Stimulated activated CD4-positive, alpha-beta T cell treated with anti-CD3 and anti-CD28 coated beads, Interleukin-4, amount 100 ng/mL, for 4 hours (primary cell): ENCODE results near the gene UBR4.

ENCODE experiments used
- DNase-seq, 2 experiments: peaks; one replicate each; pipeline ENCODE4 v3.0.0-alpha.2; 2020

UBR4 gene

DNA sequence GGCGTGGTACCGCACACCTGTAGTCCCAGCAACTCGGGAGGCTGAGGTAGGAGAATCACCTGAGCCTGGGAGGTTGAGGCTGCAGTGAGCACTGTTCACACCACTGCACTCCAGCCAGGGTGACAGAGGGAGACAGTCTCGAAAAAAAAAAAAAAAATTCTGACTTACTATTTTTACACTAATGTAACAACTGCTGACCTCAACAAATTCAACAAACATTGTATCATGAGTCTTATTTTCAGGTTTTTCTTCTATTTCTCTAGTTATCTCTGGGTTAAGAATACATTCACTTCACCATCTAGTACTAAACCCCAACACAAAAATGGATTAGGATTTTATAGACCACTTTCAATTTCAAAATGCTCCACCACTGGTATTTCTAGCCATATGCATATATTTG is 72.9 kb downstream of the UBR4 start:
- DNase-seq, result no peak

DNA sequence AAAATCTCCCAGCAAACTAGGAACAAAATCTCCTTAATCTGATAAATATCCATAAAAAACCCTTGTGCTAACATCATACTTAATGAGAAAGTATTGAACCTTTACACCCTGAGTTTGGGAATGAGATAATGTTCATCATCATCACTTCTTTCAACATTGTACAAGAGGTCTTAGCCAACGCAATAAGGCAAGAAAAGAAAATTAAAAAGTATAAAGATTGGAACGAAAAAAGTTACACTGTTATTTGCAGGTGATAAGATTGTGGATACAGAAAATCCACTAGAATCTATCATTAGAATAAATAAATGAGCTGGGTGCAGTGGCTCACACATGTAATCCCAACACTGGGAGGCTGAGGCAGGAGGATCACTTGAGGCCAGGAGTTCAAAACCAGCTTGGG is 76.7 kb downstream of the UBR4 start:
- no peak for DNase-seq

DNA sequence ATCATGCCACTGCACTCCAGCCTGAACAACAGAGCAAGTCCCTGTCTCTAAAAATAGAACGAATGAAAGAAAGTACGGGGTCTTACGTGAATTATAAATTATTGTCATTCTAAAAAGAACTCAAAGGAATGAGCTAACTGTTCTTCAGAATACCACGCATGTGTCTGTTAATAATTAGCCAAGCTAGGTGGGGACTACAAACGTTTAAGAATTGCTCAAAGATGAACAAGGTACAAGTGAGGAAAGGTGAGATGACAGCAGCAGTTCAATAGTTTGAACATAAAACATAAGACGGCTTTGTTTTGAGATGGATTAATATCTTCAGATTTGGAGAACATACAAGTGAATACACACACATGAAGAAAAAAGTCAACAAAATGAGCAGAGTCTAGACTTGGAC is 79.6 kb downstream of the UBR4 start:
- DNase-seq, result no peak

DNA sequence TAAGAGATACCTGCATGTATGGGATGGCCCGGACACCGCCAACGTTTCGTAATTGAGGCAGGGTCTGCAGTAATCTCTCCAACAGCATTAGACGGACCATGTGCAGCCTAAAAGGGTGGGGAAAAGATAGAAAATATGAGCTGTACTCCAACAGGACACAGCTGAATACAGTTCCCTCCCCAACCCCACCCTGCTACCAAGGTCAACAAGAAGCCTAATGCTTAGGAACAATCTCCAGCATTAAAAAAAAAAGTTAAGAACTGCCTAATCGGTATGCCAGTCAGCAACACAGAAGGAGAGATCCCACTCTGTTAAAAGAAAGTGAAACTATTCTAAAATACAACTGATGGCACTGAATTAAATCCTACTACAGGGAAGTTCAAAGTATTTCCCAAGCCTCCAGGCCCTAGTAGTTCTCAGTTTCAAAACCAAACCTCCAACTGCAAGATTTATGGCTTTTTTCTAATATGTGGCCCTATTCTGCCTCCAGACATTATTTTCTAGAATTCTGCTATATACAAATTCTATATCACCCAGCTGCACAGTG is 81.0 kb downstream of the UBR4 start:
- no peak for DNase-seq

DNA sequence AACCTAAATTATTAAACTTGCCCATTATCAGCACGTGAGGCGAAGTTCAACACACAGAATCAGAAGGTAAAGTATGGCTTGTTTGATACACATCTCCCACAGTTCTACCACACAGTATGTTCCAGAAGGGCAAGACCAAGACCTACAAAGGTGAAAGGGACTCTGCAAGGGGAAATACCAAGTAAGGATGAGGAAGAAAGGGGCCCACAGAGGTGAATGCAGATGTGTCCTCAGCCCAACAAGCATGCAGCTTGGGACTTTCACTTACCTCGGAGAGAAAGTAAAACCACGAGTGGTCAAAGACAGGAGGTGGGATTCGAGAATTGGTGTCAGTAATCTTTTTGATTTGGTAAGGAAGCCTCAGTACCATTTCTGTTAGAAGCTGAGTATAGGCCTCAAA is 85.8 kb downstream of the UBR4 start:
- no peak for DNase-seq

DNA sequence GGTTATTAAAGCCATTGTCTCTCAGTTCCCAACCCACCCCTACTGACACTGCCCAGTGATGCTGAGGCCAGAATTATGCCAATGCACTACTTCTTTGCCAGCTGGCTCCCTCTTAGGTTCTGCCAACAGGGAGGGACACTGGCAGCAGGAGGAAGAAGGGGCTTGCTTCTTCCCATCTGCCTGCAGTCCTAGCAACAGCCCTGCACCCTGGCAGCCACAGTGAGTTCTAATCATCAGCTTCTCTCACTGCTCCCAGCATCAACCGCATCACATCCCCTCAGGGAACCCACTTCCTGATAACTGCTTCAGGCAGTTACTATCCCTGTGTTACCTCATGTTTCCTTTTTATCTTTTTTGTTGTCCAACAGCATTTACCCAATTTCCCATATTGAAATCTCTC is 86.2 kb downstream of the UBR4 start:
- DNase-seq, result no peak

DNA sequence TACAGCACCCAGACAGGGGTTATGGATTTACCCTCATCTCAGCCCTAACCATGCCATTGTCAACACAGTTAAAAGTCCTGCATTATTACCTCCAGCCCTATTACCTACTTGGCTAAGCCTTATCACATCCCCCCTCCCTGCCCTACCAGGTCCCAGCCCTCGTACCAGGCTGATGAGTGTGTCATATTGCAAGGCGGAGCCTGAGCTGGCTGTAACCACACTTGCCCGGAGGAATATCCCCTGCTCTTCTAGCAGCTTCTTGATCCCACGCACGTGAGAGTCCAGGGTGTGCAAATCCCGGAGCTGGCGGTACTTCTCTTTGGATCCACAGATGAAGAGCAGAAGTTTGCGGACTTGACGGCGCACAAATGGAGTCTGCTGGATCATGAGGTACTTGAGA is 87.4 kb downstream of the UBR4 start:
- no peak for DNase-seq

DNA sequence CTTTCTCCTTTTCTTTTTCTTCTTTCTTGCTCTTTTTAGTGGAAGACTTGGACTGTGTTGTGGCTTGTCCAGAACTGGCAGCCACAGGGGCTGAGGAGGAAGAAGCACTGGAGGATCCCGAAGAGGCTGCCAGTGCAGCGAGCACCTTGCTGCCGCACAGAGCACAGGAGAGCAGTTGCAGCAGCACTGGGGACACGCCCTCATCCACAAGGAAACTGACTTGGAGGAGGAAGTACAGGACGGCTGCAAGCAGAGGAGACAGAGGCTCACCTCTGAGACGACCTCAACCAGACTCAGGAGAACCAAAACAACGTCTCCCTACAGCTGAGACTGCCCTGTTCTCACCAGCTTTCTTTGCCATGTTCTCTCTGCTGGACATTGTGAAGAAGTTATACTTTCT is 88.9 kb downstream of the UBR4 start:
- DNase-seq, result no peak

DNA sequence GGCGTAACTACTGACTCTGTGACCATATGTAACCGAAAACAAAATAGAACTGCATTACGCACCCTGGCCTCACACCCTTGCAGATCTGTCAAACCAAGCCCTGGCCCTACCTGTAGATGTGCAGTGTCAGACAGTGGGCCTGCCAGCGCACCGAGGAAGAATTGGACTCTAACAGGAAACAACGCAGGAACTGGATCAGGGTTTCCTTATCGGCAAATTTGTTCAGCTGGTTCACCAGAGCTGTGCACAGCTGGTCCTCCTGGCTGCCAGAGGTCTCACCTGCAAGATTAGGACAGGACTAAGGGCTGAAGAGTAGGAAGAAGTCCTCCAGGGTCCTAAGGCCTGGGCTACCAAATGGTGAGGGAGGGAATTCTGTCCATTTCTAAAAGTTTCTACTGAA is 90.0 kb downstream of the UBR4 start:
- no peak for DNase-seq

DNA sequence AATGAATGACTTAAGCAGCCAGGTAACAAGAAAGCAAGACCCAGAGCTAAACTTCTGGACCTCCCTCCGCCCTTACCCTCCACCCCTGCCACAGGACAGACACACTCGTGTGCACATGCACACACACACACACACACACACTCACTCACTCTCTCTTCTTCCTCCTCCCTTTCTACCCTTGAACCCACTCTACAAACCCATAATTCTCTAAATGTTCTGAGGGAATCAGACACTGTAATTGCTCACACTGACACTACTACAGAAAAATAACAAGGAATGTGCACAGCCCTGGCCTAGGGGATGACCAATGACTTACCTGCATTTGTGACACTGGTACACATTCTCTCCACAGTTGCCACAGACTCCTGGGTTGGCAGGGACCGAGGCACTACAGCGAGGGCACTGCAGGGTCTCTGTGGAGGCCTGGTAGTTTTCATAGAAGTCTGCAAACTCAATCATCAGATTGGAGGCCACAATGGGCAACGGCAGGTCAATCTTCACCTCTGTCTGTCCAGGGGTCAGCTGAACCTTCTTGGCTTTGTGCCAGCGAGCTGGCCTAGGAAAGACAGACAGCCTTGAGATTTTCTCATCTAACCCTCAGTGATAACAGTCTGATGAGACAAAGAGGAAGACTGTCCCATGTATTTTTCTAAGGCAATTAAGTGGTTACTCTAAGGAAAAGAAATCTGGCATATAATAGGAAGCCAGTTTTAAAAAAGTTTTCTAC is 94.8 kb downstream of the UBR4 start:
- no peak for DNase-seq

DNA sequence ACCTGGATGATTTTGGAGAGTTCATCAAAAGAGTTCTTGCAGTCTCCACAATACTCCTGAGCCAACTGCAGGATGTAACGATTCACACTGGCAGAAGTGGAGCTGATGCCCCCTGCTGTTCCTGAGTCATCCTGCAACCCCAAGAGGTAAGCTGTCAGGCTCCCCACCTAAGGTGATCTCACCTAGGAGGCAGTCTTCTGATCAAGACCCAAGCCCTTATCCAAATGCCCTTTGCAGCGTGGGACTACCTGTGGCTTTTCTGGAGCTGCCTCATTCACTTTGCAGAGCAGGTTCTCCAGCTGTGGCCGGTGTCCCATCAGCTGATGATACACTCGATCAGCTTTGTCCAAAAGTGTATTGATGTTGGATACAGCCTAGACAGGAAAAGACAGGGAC is 96.4 kb downstream of the UBR4 start:
- DNase-seq, result peak; percentile 22 to 31

DNA sequence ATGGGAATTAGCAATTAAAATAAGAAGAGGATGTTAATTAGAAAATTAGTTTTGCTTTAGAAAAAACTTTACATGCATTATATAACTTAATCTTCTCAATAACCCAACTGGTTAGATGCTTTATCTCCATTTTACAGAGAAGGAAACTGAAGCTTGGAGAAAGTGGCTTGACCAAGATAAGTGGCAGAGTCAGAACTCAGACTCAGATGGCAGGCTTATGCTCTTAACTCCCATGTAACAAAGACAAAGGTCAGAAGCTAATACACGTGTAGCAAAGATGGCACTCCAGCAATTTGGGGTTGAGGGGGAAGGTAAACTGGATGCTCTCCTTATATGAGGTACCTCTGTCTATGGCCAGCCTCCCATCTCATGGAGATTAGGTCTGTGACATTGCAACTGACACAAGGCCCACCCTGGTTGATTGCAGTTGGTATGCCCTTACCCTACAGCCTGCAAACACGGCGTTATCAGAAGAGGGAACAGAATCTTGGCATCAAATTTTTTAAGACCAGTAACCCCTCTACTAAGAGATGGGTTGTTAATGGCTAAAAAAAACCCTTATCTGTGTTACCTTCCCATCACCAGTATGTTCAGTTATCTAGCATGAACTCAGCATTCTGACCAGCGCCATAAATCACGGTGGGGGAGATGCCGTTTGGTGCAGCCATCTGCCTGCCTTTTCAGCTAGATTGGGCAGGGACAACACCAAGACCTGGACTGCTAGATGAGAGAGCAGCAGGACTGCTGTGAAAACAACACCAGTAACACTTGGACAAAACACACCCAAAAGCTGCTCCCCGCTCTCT is 97.0 kb downstream of the UBR4 start:
- DNase-seq, result no peak

DNA sequence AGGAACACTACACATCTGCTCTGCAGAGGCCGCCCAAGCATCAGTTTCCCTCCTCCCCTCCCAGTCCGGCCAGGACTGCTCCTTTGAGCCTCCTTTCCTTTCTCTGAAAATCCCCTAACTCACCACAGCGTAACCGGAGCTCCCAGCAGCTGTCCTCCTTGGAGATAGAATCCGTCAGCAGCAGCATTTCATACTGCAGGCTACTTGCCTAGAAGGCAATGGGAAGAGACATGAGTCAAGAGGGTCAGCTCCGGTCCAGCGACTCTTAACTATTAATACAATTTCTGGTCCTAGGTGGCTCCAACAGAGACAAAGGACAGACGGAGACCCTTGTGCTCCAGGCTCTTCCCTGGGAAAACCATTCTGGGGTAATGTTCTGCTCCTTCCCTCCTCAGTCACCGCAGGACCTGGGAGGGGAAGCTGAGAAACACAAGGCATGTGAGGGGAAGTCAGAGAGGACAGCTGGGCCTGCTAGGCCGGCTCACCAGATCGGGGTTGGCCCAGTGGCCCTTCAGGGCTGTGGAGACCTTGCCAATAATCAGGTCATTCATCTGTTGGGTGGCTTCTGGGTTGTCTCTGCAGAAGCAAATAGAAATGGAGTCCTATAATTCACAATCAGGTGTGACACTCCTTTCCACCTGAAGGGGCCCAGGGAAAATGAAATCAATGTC is 99.7 kb downstream of the UBR4 start:
- DNase-seq, result no peak

DNA sequence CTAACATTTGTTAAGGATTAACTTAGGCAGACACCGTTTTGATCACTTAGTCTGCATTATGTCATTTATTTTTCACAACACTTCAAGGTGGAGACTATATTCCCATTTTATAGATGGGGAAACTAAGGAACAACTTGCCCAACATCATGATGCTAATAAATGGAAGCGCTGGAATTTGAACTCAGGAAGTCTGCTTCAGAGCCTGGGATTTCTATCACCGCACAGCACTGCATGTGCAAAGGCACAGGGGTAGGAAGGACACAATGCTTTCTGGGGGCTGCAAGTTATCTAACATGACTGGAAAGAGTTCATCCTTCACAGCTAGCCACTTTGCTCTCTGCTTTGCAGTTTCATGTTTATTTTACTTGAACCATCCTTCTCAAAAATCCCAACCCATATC is 100.5 kb downstream of the UBR4 start:
- DNase-seq, result no peak

DNA sequence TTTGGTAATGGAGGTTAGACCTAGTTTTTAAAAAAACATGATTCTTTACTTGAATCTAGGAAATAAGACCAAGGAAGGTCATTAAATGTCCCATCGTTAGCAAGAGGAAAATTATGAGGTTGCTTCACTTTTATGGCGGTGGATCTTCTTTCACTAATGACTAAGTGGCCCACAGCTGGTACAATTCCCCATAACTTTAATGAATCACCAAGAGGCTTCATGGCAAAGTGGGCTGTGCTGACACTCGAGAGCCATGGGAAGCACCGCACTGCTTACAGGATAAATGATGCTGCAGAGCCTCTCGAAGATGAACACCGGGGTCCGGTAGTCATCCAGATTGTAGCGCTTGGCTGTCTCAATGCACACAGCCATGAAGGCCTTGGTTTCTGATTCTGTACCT is 108.8 kb downstream of the UBR4 start:
- no peak for DNase-seq

DNA sequence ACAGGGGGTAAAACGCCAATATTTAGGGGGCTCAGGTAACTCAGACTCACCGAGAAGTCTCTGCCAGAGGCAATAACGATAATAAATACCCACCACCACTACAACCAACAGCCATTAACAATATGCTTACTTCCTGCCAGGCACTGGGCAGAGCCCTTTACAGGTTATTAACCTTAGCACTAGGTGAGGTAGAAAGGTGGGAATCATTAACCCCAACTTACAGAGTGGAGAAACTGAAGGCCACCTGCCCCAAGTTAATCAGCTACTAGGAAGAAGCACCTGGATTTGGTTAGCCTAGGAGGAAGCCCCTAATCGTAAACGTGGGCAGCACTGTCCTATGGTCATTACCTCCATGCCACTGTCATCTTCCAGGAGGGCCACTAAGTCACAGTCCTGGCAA is 110.0 kb downstream of the UBR4 start:
- DNase-seq, result no peak

DNA sequence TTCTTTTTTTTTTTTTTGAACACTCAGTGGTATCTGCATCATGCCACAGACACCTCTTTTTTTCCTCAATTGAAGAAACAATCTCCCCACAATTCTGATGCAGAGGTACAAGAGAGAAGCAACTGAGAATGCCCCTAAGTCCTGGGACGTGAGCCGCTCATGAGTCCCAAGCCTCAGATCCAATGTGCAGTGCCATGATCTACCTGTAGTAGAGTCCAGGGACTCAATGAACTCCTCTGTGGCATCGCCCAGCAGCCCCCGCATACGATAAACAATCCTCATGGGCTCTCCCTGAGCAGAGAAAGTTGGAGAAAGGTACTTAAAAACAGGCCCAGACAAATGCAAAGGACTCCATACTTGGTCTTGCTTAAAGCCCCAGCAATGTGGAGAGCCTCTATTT is 113.1 kb downstream of the UBR4 start:
- DNase-seq, result no peak

DNA sequence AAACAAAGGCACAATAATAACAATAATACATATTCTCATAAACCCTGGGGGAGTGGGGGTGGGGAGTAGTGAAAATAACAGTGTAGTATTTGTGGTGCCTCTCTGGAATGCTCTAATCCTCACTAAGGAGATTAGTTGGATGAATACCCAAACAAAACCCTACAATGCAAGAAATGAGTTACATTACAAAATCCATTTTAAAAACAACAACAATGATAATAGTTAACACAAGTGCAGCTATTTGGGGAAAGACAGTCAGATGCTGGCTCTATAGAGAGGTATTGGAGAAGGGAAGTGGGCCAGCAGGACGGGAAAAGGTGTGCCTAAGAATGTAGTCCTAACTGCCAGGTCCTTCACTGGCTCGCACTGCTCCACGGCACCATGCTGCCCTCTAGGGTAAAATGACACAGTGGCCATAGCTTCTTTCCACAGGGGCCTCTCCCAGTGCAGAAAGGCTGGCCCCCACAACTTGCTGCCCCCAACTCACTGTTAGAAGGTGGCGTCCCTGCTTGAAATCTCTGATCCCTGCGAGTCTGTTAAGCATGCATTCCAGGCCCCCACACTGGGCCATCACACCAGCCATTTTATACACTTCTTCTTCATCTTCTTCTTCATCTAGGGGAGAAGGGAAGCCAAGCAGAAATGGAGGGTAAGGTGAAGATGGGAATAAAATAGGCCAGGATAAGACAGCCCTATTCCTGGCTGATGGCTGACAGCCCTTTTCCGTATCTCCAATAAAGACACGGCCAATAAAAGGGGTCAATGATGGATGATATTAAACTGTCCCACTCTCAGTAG is 113.8 kb downstream of the UBR4 start:
- DNase-seq, result peak in 1 of 2 experiments; percentile 11

DNA sequence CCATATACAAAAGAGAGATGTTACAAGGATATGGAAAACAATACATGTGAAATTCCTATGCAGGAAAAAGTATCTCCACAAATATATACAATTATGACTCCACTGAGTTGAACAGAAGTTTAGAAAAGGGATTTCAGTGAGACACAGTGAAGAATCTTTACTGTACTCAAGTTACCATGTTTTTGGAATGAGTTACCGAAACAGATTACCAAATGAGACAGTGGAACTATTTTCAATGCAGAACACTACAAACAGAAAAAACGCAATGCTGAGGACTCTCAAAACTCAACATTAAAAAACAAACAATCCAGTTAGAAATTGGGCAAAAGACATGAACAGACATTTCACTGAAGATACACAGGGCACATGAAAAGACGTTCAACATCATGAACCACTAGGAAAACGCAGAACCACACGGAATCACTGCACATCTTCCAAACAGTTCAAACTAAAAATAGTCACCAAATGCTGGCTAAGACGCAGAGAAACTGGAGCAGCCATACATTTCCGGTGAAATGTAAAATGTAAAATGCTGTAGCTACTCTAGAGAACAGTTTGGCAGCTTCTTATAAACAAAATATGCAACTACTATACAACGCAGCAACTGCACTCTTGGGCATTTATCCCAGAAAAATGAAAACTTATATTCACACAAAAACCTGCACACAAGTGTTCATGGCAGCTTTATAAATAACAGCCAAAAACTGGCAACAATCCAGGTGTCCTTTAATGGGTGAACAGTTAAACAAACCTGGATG is 118.7 kb downstream of the UBR4 start:
- DNase-seq, result no peak

DNA sequence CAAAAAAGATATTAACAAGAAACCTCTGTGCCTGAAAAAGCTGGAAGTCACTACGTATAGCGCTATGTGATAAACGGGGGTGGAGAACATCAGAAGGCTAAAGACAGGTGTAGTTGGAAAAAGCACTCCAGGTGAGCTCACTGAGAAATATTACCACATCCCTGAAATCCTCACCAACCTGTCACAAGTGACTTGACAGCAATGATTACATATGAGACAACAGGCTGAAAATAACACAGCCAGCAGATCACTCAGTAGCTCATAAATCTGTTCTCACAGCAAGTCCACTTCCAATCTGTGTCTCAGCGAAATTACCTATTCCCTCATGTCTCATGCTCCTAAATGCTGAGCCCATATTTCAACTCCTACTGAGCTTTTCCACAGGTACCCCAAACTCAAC is 120.5 kb downstream of the UBR4 start:
- DNase-seq, result no peak

DNA sequence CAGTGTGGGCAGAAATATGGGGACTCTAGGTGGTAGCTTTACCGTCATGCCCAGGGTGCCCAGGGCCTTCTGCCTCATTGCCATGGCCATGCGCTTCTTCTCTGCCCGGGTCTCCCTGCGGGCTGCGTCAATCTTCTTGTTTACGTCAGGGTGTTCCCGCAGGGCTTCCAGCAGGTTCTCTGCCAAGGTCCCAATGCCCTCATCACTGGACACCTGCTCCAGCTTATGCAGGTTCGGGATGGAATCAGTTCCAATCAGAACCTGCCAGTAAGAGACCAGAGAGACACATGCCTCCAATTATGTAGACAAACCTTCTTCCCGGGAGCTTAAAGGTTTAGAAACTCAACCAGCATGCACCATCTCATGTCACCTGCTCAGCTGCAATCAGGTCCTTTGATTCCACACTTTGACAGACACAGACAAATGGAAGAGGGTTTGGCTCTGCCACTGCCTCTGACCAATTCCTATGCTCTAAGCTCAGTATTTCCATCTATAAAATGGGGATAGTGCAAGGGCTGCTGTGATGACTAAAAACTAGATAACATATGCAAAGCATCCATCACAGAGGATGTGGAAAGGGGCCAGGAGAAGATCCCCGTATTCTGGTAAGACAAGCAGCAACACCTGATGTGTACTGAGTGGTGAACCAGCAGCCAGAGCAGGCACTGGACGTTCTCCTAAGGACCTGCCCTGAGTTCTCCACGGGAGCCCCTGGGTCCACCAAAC is 121.2 kb downstream of the UBR4 start:
- DNase-seq, result no peak
